Transverse colon (tissue), 4 donors: ENCODE data around the gene ABL2.

Experiments used
- POLR2AphosphoS5 ChIP-seq, 3 donors: sonication (generic); formaldehyde crosslinking; IDR thresholded peaks; one replicate each; pipeline ENCODE4 v1.6.1; 2016; ENCODE audit warnings: antibody characterized with exemption in 3 of 3
- TF ChIP-seq, protein P1 (sequence below), 5 experiments: fragments of 200-600 bp in 3 of 5; fragments of 450-650 bp in 2 of 5; sonication (generic) in 3 of 5; IDR thresholded peaks; 1 replicate in 2 of 5; 2 replicates in 3 of 5; pipeline ENCODE4 v1.5.1; 2016 to 2017; ENCODE audit warnings: antibody characterized with exemption in 5 of 5, inconsistent platforms in 3 of 5, mild to moderate bottlenecking in 2 of 5, moderate library complexity in 1 of 5

DNA sequence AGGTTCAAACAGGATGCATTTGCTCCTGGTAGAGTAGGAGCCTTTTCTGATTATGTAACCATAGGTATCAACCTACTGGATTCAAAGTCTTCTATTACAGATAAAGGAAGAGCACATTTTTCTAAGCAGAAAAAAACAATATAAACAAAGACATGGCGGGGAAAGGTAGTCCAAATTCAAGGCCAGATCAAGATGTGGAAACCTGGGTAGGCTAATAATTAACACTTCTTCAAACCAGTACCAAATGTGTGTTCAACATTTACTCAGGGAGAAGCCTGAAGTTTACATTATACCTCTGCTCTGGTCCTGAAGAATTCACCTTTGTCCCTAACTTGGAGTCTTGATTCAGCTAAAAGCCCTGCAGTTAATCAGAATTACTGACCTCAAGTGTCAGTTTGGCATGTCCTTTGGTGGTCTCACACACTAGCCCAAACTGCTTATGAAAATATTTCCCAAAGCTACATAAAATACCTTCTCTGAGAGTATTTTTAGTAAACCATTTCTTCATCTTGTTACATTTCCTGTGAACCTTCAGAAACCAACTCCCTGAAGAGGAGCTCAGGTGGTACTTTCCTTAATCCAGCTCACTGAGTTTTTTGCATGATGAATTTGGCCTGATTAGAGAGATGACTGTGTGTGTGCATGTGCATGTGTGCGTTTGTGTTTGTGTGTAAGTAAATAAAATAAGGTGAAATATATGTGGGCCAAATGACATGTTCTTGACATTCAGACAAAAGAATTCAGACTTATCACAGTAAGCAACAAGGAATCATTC lies 77.4 kb downstream of the ABL2 start:
- TF ChIP-seq, protein P1, sequence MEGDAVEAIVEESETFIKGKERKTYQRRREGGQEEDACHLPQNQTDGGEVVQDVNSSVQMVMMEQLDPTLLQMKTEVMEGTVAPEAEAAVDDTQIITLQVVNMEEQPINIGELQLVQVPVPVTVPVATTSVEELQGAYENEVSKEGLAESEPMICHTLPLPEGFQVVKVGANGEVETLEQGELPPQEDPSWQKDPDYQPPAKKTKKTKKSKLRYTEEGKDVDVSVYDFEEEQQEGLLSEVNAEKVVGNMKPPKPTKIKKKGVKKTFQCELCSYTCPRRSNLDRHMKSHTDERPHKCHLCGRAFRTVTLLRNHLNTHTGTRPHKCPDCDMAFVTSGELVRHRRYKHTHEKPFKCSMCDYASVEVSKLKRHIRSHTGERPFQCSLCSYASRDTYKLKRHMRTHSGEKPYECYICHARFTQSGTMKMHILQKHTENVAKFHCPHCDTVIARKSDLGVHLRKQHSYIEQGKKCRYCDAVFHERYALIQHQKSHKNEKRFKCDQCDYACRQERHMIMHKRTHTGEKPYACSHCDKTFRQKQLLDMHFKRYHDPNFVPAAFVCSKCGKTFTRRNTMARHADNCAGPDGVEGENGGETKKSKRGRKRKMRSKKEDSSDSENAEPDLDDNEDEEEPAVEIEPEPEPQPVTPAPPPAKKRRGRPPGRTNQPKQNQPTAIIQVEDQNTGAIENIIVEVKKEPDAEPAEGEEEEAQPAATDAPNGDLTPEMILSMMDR (IDR thresholded peaks at IDR 0.05) = no peak
- TF ChIP-seq POLR2AphosphoS5 (IDR thresholded peaks at IDR 0.05) = no peak
